B cell (primary cell): ENCODE measurements around the gene NAT14. TPM values are rescaled to one million over a fixed set of nuclear protein-coding genes. Genes with fewer than 3 reads are reported as not detected.

ENCODE experiments used
- ATAC-seq: fragments of 200-7000 bp; cut with Tn5 transposase; one replicate; pipeline ENCODE4 v1.10.0; 2021; ENCODE audit warnings: low read depth, mild to moderate bottlenecking, moderate number of reproducible peaks, moderate library complexity
- CTCF ChIA-PET: fragments of 350-600 bp; sonication (Branson Sonifier 250); formaldehyde crosslinking; loops from one replicate; lab custom pipeline; 2021; ENCODE audit warnings: antibody characterized with exemption, inconsistent platforms; lab: Charles Lee
- POLR2A ChIA-PET: fragments of 350-600 bp; sonication (Branson Sonifier 250); formaldehyde crosslinking; loops from one replicate; lab custom pipeline; 2021; ENCODE audit warnings: antibody characterized with exemption; lab: Charles Lee
- DNase-seq: peaks from one replicate; pipeline ENCODE4 v3.0.0; 2013
- H2AFZ ChIP-seq: 2 replicates; pipeline ENCODE4 v1.6.1; 2012; ENCODE audit warnings: mild to moderate bottlenecking, low read depth, low read length; ENCODE audit not compliant: insufficient read depth, poor library complexity, severe bottlenecking
- H3K27ac ChIP-seq, 2 donors: 1 replicate in 1 of 2; 2 replicates in 1 of 2; pipeline ENCODE4 v1.5.1; 2012 to 2013; ENCODE audit warnings: low read length in 2 of 2, mild to moderate bottlenecking in 2 of 2, moderate library complexity in 1 of 2
- H3K27me3 ChIP-seq, 4 experiments: fragments of 200-600 bp in 1 of 4; sonication (generic) in 1 of 4; replicated peaks in 1 of 4; 1 replicate in 2 of 4; 2 replicates in 2 of 4; pipeline versions ENCODE4 v1.6.1 to v1.7.0; 2013 to 2016; ENCODE audit warnings: low read length in 3 of 4, mild to moderate bottlenecking in 2 of 4, mixed read lengths in 1 of 4, moderate library complexity in 1 of 4; ENCODE audit not compliant: insufficient read depth in 4 of 4, control insufficient read depth in 3 of 4; ENCODE audit errors: control extremely low read depth in 1 of 4
- H3K36me3 ChIP-seq, 2 experiments: replicated peaks in 1 of 2; 1 replicate in 1 of 2; 2 replicates in 1 of 2; pipeline versions ENCODE4 v1.6.1 to v1.7.1; 2013; ENCODE audit warnings: low read length in 1 of 2; ENCODE audit not compliant: insufficient read depth in 2 of 2, control insufficient read depth in 1 of 2; ENCODE audit errors: control extremely low read depth in 1 of 2, extremely low read depth in 1 of 2
- H3K4me1 ChIP-seq, 2 donors: fragments of 200-600 bp in 1 of 2; sonication (generic) in 1 of 2; 1 replicate in 1 of 2; 2 replicates in 1 of 2; pipeline versions ENCODE4 v1.5.1 to v1.6.1; 2013 to 2017; ENCODE audit warnings: low read length in 2 of 2; ENCODE audit not compliant: control insufficient read depth in 2 of 2, insufficient read depth in 2 of 2
- H3K4me2 ChIP-seq: replicated peaks from 2 replicates; pipeline ENCODE3; 2012; ENCODE audit warnings: mild to moderate bottlenecking, low read depth, low read length; ENCODE audit not compliant: poor library complexity, severe bottlenecking
- H3K4me3 ChIP-seq, 5 experiments: fragments of 200-600 bp in 1 of 5; sonication (generic) in 1 of 5; 1 replicate in 3 of 5; 2 replicates in 2 of 5; pipeline versions ENCODE4 v1.5.1 to v1.7.0; 2011 to 2016; ENCODE audit warnings: low read length in 4 of 5, mild to moderate bottlenecking in 4 of 5, low read depth in 2 of 5, control low read depth in 1 of 5, moderate library complexity in 1 of 5; ENCODE audit not compliant: insufficient read depth in 1 of 5; ENCODE audit errors: control extremely low read depth in 1 of 5, extremely low read depth in 1 of 5
- H3K79me2 ChIP-seq: fragments of 200-600 bp; sonication (generic); one replicate; pipeline ENCODE4 v1.6.0; 2016; ENCODE audit warnings: low read length; ENCODE audit not compliant: control insufficient read depth, insufficient read depth
- H3K9ac ChIP-seq: fragments of 200-600 bp; sonication (generic); 2 replicates; pipeline ENCODE4 v1.6.1; 2017; ENCODE audit warnings: mild to moderate bottlenecking, low read length, moderate library complexity
- H3K9me3 ChIP-seq, 3 donors: one replicate each; pipeline versions ENCODE4 v1.6.1 to v1.7.1; 2013; ENCODE audit warnings: low read length in 2 of 3; ENCODE audit not compliant: control insufficient read depth in 2 of 3, insufficient read depth in 1 of 3; ENCODE audit errors: control extremely low read depth in 1 of 3
- H4K20me1 ChIP-seq: 2 replicates; pipeline ENCODE4 v1.6.0; 2012; ENCODE audit warnings: mild to moderate bottlenecking, low read length; ENCODE audit not compliant: insufficient read depth, control insufficient read depth, poor library complexity, severe bottlenecking
- H3K27ac Mint-ChIP-seq: one replicate; pipeline ENCODE4 v1.8.0; 2021; ENCODE audit warnings: mixed read lengths
- H3K27me3 Mint-ChIP-seq: one replicate; pipeline ENCODE4 v1.8.0; 2021; ENCODE audit warnings: mixed read lengths
- H3K4me1 Mint-ChIP-seq: one replicate; pipeline ENCODE4 v1.8.0; 2021; ENCODE audit warnings: mixed read lengths
- H3K4me3 Mint-ChIP-seq: one replicate; pipeline ENCODE4 v1.8.0; 2021; ENCODE audit warnings: mixed read lengths
- H3K9me3 Mint-ChIP-seq: one replicate; pipeline ENCODE4 v1.8.0; 2022; ENCODE audit warnings: mixed read lengths; ENCODE audit not compliant: insufficient read depth
- CTCF ChIP-seq: fragments of 200-600 bp; IDR thresholded peaks from one replicate; pipeline ENCODE4 v1.8.0; 2022; ENCODE audit warnings: antibody characterized with exemption, mild to moderate bottlenecking
- EZH2 ChIP-seq: IDR thresholded peaks from 2 replicates; pipeline ENCODE4 v1.6.1; 2012; ENCODE audit warnings: borderline replicate concordance, low read depth, mild to moderate bottlenecking, moderate library complexity, low read length; ENCODE audit not compliant: insufficient read depth, poor library complexity, severe bottlenecking
- WGBS: methylation state at CpG from one replicate; pipeline ENCODE4 v1.1.5; 2013; ENCODE audit warnings: missing lambda C conversion rate; ENCODE audit not compliant: insufficient coverage; 5-methylcytosine and 5-hydroxymethylcytosine counted together
- intact Hi-C: fragments of 100-400 bp; cut with micrococcal nuclease; formaldehyde crosslinking; loops from one replicate; pipeline ENCODE4 v1.10.0; 2022
- polyA plus RNA-seq: library from polyadenylated mRNA; depleted of rRNA; stranded (reverse); fragments of >200 nt; gene quantifications from 2 replicates; pipeline ENCODE4 v1.2.3, GENCODE V29; 2012
- total RNA-seq, 2 donors: library from RNA; stranded (reverse); fragments of 120-200 nt in 1 of 2; gene quantifications; 1 replicate in 1 of 2; 2 replicates in 1 of 2; pipeline versions ENCODE4 v1.2.3 to v1.2.4, GENCODE V29; 2013 to 2022

Gene NAT14
- total and polyA plus RNA-seq, 2 donors (not counting 1 experiment from before 2014, with no cell fraction given): 10.7 to 15.1 TPM

GRCh38 chr19:55477905-55478304 is 7.1 kb upstream of the NAT14 start:
- Histone ChIP-seq H3K36me3 (peaks cover 0 to 2% of the 10 kb centered on the region in 2 experiments), H3K79me2 (peaks cover 34% of the 10 kb centered on the region), H3K4me1 (peaks cover 15 to 21% of the 10 kb centered on the region in 2 donors), H3K9ac (no peak overlapping the region), H3K4me3 (no peak overlapping the region), H3K27me3 (no peaks in the 10 kb centered on the region), H4K20me1 (peaks cover 22% of the 10 kb centered on the region), H2AFZ (no peak overlapping the region), H3K27ac (no peak overlapping the region), H3K9me3 (no peaks in the 10 kb centered on the region), H3K4me2 (peak overlapping the region; percentile 98)
- ATAC-seq: no peak
- WGBS: 95% methylated on average over 13 of the region's 13 CpGs
- intact Hi-C loops: loop anchor here (1.0 to 2.0 kb wide), 4 partner anchors 7 to 139 kb away; partner anchors contain the start of genes KMT5C and NAT14
- DNase-seq: no peak
- ChIA-PET CTCF (interaction anchor here (3.5 to 5.1 kb wide), 2 partner anchors 11 to 26 kb away, joined by 34 to 45 read pairs; no protein-coding TSS in a partner anchor), POLR2A (no interaction called here)
- Mint-ChIP-seq H3K4me1 (peaks cover 34% of the 10 kb centered on the region), H3K4me3 (peak overlapping the region; percentile 69), H3K9me3 (no peaks in the 10 kb centered on the region), H3K27ac (peak overlapping the region; percentile 56), H3K27me3 (no peaks in the 10 kb centered on the region)
- no peak for TF ChIP-seq CTCF
- no peak for TF ChIP-seq EZH2

GRCh38 chr19:55478364-55478763 is 6.6 kb upstream of the NAT14 start:
- intact Hi-C loops: no loop called here
- TF ChIP-seq EZH2 (no peak), CTCF (no peak)
- POLR2A ChIA-PET: no interaction called here

More at GRCh38 chr19:55478364-55478763, 6.6 kb upstream of the NAT14 start:
- DNase-seq: no peak
- H3K27ac ChIP-seq: no peak overlapping the region
- H2AFZ ChIP-seq: no peak overlapping the region
- peaks cover 15 to 21% of the 10 kb centered on the region in 2 donors for H3K4me1 ChIP-seq
- Mint-ChIP-seq H3K9me3 (no peaks in the 10 kb centered on the region), H3K4me1 (peaks cover 34% of the 10 kb centered on the region), H3K27me3 (no peaks in the 10 kb centered on the region), H3K4me3 (peak overlapping the region; percentile 69), H3K27ac (peak overlapping the region; percentile 56)
- no peak overlapping the region for H3K4me3 ChIP-seq
- ATAC-seq: no peak
- peaks cover 0 to 2% of the 10 kb centered on the region in 2 experiments for H3K36me3 ChIP-seq
- H4K20me1 ChIP-seq: peaks cover 26% of the 10 kb centered on the region
- H3K9ac ChIP-seq: no peak overlapping the region
- H3K79me2 ChIP-seq: peaks cover 34% of the 10 kb centered on the region
- CTCF ChIA-PET: interaction anchor here (2.2 to 3.5 kb wide), 2 partner anchors 11 to 26 kb away, joined by 9 to 34 read pairs; no protein-coding TSS in a partner anchor
- 96% methylated on average over 12 of the region's 12 CpGs for WGBS
- H3K4me2 ChIP-seq: peak overlapping the region; percentile 98
- no peaks in the 10 kb centered on the region for H3K9me3 ChIP-seq
- no peaks in the 10 kb centered on the region for H3K27me3 ChIP-seq
